Calu3 (cell line): ENCODE results near the gene NTM. TPM values are rescaled to one million over a fixed set of nuclear protein-coding genes. Genes with fewer than 3 reads are reported as not detected.

Experiments used
- BruUV-seq: library from RNA; stranded (reverse); fragments of 400-500 nt; replicated peaks from 2 replicates; lab custom pipeline; 2021; lab: Mats Ljungman, UMichigan
- CTCF ChIA-PET: fragments of 300-600 bp; sonication (Branson Sonifier 250); formaldehyde crosslinking; loops from one replicate; lab custom pipeline; 2022; ENCODE audit warnings: antibody characterized with exemption; lab: Charles Lee
- DNase-seq: peaks from one replicate; pipeline ENCODE4 v3.0.0; 2022
- H3K27ac Mint-ChIP-seq: one replicate; pipeline ENCODE4 v1.8.0; 2022; ENCODE audit warnings: mixed read lengths; ENCODE audit not compliant: unreplicated experiment
- H3K27me3 Mint-ChIP-seq: one replicate; pipeline ENCODE4 v1.8.0; 2022; ENCODE audit warnings: mixed read lengths; ENCODE audit not compliant: unreplicated experiment
- H3K36me3 Mint-ChIP-seq: one replicate; pipeline ENCODE4 v1.8.0; 2022; ENCODE audit warnings: mild to moderate bottlenecking, moderate library complexity, mixed read lengths; ENCODE audit not compliant: insufficient read depth, unreplicated experiment
- H3K4me1 Mint-ChIP-seq: one replicate; pipeline ENCODE4 v1.8.0; 2022; ENCODE audit warnings: mild to moderate bottlenecking, low read depth, mixed read lengths; ENCODE audit not compliant: unreplicated experiment
- H3K4me3 Mint-ChIP-seq: one replicate; pipeline ENCODE4 v1.8.0; 2022; ENCODE audit warnings: mild to moderate bottlenecking, low read depth, moderate library complexity, mixed read lengths; ENCODE audit not compliant: unreplicated experiment
- H3K9me3 Mint-ChIP-seq: one replicate; pipeline ENCODE4 v1.8.0; 2022; ENCODE audit warnings: low read depth, mixed read lengths; ENCODE audit not compliant: unreplicated experiment
- CTCF ChIP-seq: fragments of 200-600 bp; IDR thresholded peaks from one replicate; pipeline ENCODE4 v1.8.0; 2022; ENCODE audit warnings: antibody characterized with exemption; ENCODE audit not compliant: unreplicated experiment
- intact Hi-C: fragments of 100-400 bp; cut with micrococcal nuclease; formaldehyde crosslinking; loops from one replicate; pipeline ENCODE4 v1.10.0; 2022; ENCODE audit not compliant: unreplicated experiment
- total RNA-seq: library from RNA; stranded (reverse); gene quantifications from 2 replicates; pipeline ENCODE4 v1.2.3, GENCODE V29; 2022

The NTM gene
- total RNA-seq, 1 experiment from 2014 or later = not detected

DNA sequence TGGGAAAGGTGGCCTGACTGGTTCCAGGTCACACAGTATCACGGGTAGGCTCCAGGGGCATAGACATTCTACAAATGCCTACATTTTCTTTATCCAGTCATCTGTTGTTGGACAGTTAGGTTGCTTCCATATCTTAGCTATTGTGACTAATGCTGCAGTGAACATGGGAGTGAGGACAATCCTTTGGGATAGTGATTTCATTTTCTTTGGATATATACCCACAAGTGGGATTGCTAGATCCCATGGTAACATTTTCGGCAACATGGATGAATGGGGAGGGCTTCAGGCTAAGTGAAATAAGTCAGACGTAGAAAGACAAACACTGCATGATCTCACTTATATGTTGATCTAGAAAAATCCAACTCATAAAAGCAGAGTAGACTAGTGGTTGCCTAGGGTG lies 744.3 kb downstream of the NTM start:
- CTCF ChIA-PET = no interaction called here
- no peak overlapping the region for H3K4me3 Mint-ChIP-seq
- TF ChIP-seq CTCF = no peak
- no TSS peak for BruUV-seq
- DNase-seq = no peak
- no peaks in the 10 kb centered on the region for H3K36me3 Mint-ChIP-seq
- H3K27me3 Mint-ChIP-seq = no peaks in the 10 kb centered on the region
- intact Hi-C loops = no loop called here
- H3K27ac Mint-ChIP-seq = no peak overlapping the region
- H3K4me1 Mint-ChIP-seq = no peaks in the 10 kb centered on the region
- H3K9me3 Mint-ChIP-seq = peaks cover 4% of the 10 kb centered on the region

GRCh38 chr11:132115454-132115853 lies 745.0 kb downstream of the NTM start:
- no peaks in the 10 kb centered on the region for H3K27me3 Mint-ChIP-seq
- no TSS peak for BruUV-seq
- no peaks in the 10 kb centered on the region for H3K4me1 Mint-ChIP-seq
- TF ChIP-seq CTCF = no peak
- no peaks in the 10 kb centered on the region for H3K9me3 Mint-ChIP-seq
- DNase-seq = no peak
- no peaks in the 10 kb centered on the region for H3K36me3 Mint-ChIP-seq
- CTCF ChIA-PET = no interaction called here
- no peak overlapping the region for H3K27ac Mint-ChIP-seq
- intact Hi-C loops = no loop called here
- no peak overlapping the region for H3K4me3 Mint-ChIP-seq

GRCh38 chr11:132116516-132116915 lies 746.1 kb downstream of the NTM start:
- H3K4me1 Mint-ChIP-seq = no peaks in the 10 kb centered on the region
- no peak overlapping the region for H3K4me3 Mint-ChIP-seq
- H3K27me3 Mint-ChIP-seq = no peaks in the 10 kb centered on the region
- no peaks in the 10 kb centered on the region for H3K36me3 Mint-ChIP-seq
- no peak for DNase-seq
- BruUV-seq = no TSS peak
- CTCF ChIA-PET = no interaction called here
- intact Hi-C loops = no loop called here
- no peak for TF ChIP-seq CTCF
- H3K27ac Mint-ChIP-seq = no peak overlapping the region
- H3K9me3 Mint-ChIP-seq = no peaks in the 10 kb centered on the region

- Mint-ChIP-seq H3K36me3 (no peaks in the 10 kb centered on the region), H3K4me3 (no peak overlapping the region), H3K9me3 (peaks cover 4% of the 10 kb centered on the region), H3K4me1 (no peaks in the 10 kb centered on the region), H3K27ac (no peak overlapping the region), H3K27me3 (no peaks in the 10 kb centered on the region)
- CTCF ChIA-PET = no interaction called here
- no peak for DNase-seq
- no TSS peak for BruUV-seq
- intact Hi-C loops = no loop called here
- no peak for TF ChIP-seq CTCF
Observed at GRCh38 chr11:132118661-132119060, 748.2 kb downstream of the NTM start.

DNA sequence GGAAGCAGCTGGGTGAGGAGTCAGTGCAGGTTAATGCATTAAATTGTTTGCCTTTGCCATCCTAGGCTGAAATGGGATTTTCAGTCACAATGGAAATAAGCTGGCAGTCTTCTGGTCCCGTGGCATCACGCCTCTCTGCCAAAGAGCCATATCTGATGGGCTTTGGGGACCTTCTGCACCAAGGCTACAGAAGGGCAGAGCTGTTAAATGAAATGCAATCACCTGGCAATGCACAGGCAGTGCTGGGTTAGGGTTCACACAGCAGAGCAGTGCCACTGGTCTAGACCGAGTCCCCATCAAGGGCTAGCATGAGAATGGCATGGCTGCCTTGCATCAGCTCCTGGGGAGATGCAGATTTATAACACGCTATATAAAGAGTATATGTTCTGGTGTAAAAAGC lies 749.2 kb downstream of the NTM start:
- no peak overlapping the region for H3K4me3 Mint-ChIP-seq
- BruUV-seq = no TSS peak
- H3K27ac Mint-ChIP-seq = no peak overlapping the region
- H3K9me3 Mint-ChIP-seq = peaks cover 8% of the 10 kb centered on the region
- DNase-seq = no peak
- no peaks in the 10 kb centered on the region for H3K36me3 Mint-ChIP-seq
- H3K4me1 Mint-ChIP-seq = no peaks in the 10 kb centered on the region
- TF ChIP-seq CTCF = no peak
- CTCF ChIA-PET = no interaction called here
- no peaks in the 10 kb centered on the region for H3K27me3 Mint-ChIP-seq
- intact Hi-C loops = no loop called here
